ENCODE measurements around the gene GEMIN2. TPM values are rescaled to one million over a fixed set of nuclear protein-coding genes. Genes with fewer than 3 reads are reported as not detected.
"Not testable (repeated sequence)": the region's sequence is repeated elsewhere in the genome, so short reads cannot be mapped to it uniquely, and the experiment has no call there.

The GEMIN2 gene
- total RNA-seq, 1 donor from 2014 or later, result 50.4 TPM

DNA sequence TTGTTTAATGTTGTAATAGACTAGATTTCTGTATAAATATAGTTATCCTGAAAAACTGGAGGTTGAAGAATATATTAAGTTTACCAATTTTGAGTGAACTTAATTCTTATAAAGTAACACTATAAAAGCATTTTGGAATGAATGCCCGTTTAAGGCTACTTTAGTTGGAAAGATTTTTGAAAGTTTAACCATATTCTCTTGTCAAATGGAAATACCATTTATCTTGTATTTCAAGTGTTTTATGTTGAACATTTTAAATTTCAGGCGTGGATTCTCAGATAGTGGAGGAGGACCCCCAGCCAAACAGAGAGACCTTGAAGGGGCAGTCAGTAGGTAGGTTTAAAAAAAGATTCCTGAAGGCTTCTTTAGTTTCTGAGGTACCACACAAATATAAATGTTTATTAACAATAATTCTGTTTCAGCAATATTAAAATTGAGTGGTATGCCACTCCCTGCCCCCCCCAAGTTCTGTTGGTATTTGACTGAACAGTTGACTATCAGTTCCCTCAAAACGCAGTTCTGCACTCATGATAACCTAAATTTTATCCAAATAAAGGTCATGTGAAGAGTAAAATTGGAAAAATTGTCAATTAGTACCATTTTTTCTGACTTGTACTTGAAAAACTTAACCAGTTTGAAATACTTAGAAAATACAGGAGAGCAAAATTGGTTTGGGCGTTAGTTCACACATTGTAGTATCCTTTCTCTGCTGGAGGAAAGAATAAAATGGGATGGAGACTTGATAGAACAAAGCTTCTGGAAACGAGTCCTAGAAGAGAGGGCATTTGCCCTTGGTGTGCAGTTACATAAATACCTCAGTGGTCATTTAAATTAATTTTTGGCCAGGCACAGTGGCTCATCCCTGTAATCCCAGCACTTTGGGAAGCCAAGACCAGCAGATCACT is 62.4 kb downstream of the GEMIN2 start:
- DNase-seq, result no peak

DNA sequence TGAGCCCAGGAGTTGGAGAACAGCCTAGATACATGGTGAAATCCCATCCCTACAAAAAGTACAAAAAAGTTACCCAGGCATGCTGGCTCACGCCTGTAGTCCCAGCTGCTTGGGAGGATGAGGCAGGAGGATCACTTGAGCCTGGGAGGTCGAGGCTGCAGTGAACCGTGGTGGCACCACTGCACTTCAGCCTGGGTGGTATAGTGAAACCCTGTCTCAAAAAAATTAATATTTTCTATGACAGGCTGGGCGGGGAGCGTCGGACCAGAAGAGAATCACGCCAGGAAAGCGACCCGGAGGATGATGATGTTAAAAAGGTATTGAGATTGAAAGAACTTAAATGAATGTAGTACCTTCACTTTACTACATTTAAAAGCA is 63.0 kb downstream of the GEMIN2 start:
- DNase-seq, result no peak

DNA sequence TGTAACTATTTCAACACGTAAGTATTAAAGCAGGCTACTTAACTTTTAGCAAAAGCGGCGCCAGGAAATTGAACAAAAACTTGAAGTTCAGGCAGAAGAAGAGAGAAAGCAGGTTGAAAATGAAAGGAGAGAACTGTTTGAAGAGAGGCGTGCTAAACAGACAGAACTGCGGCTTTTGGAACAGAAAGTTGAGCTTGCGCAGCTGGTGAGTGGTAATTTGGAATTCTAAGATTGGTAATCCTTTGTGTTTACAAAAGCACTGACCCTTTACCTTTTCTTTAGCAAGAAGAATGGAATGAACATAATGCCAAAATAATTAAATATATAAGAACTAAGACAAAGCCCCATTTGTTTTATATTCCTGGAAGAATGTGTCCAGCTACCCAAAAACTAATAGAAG is 64.9 kb downstream of the GEMIN2 start:
- no peak for DNase-seq

DNA sequence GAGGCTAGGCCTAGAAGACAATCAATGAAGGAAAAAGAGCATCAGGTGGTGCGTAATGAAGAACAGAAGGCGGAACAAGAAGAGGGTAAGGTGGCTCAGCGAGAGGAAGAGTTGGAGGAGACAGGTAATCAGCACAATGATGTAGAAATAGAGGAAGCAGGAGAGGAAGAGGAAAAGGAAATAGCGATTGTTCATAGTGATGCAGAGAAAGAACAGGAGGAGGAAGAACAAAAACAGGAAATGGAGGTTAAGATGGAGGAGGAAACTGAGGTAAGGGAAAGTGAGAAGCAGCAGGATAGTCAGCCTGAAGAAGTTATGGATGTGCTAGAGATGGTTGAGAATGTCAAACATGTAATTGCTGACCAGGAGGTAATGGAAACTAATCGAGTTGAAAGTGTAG is 66.4 kb downstream of the GEMIN2 start:
- no peak for DNase-seq

DNA sequence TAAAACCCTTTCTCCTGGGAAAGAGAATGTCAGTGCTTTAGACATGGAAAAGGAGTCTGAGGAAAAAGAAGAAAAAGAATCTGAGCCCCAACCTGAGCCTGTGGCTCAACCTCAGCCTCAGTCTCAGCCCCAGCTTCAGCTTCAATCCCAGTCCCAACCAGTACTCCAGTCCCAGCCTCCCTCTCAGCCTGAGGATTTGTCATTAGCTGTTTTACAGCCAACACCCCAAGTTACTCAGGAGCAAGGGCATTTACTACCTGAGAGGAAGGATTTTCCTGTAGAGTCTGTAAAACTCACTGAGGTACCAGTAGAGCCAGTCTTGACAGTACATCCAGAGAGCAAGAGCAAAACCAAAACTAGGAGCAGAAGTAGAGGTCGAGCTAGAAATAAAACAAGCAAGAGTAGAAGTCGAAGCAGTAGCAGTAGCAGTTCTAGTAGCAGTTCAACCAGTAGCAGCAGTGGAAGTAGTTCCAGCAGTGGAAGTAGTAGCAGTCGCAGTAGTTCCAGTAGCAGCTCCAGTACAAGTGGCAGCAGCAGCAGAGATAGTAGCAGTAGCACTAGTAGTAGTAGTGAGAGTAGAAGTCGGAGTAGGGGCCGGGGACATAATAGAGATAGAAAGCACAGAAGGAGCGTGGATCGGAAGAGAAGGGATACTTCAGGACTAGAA is 67.0 kb downstream of the GEMIN2 start:
- DNase-seq, result no peak

DNA sequence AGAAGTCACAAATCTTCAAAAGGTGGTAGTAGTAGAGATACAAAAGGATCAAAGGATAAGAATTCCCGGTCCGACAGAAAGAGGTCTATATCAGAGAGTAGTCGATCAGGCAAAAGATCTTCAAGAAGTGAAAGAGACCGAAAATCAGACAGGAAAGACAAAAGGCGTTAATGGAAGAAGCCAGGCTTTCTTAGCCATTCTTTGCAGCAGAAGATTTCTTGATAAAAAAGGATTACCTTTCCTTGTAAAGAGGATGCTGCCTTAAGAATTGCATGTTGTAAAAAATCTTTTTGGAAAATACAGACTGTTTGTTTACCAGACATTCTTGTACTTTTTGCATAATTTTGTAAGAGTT is 67.5 kb downstream of the GEMIN2 start:
- no peak for DNase-seq

DNA sequence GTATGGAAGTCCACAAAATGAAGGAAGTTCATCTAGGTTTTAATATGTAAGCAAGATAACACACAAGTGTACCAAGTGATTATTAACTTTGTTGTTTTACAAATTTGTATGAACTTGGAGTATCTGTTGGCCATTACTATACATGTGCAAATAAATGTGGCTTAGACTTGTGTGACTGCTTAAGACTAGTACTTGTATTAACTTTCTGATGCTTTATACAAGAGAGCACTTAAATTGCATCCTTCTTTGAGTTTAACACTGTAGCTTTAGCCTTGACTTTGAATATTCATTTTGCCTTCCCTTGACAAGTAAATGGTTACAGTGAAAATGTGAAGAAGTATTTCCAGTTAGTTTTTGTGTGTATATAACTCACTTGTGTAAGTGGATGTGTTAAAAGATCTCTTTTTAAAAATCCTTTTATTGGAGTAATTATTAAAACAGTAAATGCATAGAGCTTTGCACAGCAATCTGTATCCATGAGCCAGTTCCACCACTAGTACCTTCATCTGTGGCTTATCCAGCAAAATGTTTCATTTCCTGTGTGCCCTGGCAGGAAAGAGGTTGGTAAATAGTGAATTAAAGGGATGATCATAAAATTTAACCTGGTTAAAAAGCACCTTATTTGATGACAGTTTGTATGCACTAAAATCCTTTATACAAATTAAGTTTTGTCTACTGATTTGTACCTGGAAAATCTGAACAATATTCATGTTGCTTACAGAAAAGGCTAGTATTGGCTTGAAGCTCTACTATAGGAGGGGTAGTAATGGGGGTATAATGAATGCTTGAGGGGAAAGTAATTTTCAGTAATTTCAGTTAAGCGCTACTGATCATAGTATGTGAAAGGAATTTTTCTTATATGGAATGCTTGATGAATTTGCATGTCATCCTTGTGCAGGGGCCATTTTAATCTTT is 68.9 kb downstream of the GEMIN2 start:
- no peak for DNase-seq

DNA sequence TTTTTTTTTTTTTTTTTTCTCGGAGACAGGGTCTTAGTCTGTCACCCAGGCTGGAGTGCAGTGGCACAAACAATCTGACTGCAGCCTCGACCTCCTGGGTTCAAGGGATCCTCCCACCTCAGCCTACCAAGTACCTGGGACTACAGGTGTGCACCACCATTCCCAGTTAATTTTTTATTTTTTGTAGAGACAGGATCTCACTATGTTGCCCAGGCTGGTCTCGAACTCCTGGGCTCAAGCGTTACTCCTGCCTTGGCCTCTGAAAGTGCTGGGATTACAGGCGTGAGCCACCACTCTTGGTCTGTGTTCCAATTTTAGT is 69.5 kb downstream of the GEMIN2 start:
- DNase-seq, result not testable (repeated sequence)

DNA sequence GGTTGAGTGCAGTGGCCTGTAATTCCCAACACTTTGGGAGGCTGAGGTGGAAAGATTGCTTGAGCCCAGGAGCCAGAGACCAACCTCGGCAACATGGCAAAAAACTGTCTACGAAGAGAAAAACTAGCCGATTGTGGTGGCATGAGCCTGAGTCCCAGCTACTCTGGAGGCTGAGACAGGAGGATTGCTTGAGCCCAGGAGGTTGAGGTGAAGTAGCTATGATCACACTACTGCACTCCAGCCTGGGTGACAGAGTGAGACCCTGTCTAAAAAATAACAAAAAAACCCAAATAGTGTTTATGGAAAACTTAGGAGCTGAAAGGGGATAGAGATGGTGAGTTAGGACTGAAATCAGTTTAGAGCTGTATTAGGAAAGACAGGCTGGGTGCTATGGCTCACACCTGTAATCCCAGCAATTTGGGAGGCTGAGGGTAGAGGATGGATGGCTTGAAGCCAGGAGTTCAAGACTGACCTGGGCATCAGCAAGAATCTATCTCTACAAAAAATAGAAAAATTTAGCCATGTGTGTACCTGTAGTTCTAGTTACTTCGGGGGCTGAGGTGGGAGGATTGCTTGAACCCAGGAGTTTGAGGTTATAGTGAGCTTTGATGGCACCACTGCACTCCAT is 70.6 kb downstream of the GEMIN2 start:
- no peak for DNase-seq

DNA sequence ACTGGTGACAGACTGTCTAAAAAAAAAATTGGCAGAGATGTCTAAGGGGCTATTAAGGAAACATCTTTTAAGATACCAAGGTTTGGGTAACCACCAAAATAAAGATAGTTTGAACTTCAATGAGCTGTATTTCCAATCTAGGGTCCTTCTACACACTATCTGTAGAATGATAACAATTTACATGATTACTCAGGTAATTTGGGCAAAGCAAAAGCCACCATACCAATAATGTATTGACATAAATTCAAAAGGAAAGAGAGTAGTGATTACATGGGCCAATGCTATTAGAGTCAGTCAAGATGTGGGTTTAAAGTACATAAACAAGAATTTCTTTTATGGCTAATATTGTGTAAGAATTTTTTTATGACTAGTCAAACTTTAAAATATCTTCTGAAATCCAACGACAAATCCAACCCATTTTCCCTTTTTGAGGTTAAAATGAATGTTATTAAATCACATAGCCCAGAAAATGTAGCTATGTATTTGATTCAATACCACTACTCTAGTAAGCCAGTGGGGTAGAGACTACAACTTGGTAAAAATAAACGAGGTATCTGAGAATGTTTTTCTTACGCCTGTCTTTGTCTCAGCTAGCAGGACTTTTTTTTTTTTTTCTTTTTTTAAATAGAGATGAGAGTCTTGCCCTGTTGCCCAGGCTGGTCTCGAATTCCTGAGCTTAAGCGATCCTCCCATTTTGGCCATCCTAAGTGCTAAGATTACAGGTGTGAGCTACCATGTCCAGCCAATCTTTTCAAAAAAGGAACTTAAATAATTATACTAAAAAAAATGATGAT is 71.3 kb downstream of the GEMIN2 start:
- DNase-seq, result no peak

Small RNA genes within 50 kb of the gene (small RNA-seq; reads per million reads assigned to genes)
- gene AL109628.1, result not detected

Other genes starting within 250 kb of the GEMIN2 start
- gene SEC23A, start 11.1 kb upstream of the GEMIN2 start, total RNA-seq, result 137 TPM
- gene TRAPPC6B, start 56.0 kb downstream of the GEMIN2 start, total RNA-seq, result 102 TPM
- 33.1 TPM for gene PNN, start 60.9 kb downstream of the GEMIN2 start, total RNA-seq
- gene MIA2, start 119.6 kb downstream of the GEMIN2 start, total RNA-seq, result 26.8 TPM

Data from occipital lobe (tissue), 3 donors.